Muscle layer of colon (tissue), 2 donors: ENCODE measurements around the gene MIDN.

Experiments
- H3K27ac ChIP-seq: one replicate; pipeline ENCODE4 v1.7.0; 2013; ENCODE audit warnings: low read depth, mild to moderate bottlenecking, low read length, moderate library complexity
- H3K27me3 ChIP-seq, 2 donors: one replicate each; pipeline ENCODE4 v1.7.0; 2013; ENCODE audit warnings: low read length in 2 of 2, mild to moderate bottlenecking in 2 of 2; ENCODE audit not compliant: insufficient read depth in 2 of 2, control insufficient read depth in 1 of 2
- H3K36me3 ChIP-seq: one replicate; pipeline ENCODE4 v1.7.0; 2013; ENCODE audit warnings: mild to moderate bottlenecking, low read length; ENCODE audit not compliant: insufficient read depth
- H3K4me1 ChIP-seq: one replicate; pipeline ENCODE4 v1.7.0; 2013; ENCODE audit warnings: mild to moderate bottlenecking, low read length; ENCODE audit not compliant: insufficient read depth
- H3K4me3 ChIP-seq, 2 donors: one replicate each; pipeline ENCODE4 v1.7.0; 2013; ENCODE audit warnings: low read length in 2 of 2, low read depth in 1 of 2, mild to moderate bottlenecking in 1 of 2, moderate library complexity in 1 of 2
- H3K9ac ChIP-seq: one replicate; pipeline ENCODE4 v1.7.0; 2013; ENCODE audit warnings: low read length
- H3K9me3 ChIP-seq: one replicate; pipeline ENCODE4 v1.7.0; 2013; ENCODE audit warnings: mild to moderate bottlenecking, low read length
- donor health status: abdominal sarcoma.
- donor health status: Adenocarcinoma of cecum.

The MIDN gene

GRCh38 chr19:1252821-1253513 is 4.6 kb downstream of the MIDN start:
- H3K4me1 ChIP-seq: peaks cover 20% of the 10 kb centered on the region

GRCh38 chr19:1253514-1254080 is 5.2 kb downstream of the MIDN start:
- Histone ChIP-seq H3K9me3 (no peaks in the 10 kb centered on the region), H3K27ac (peak overlapping the region; percentile 100), H3K9ac (peak overlapping the region; percentile 80), H3K4me1 (peaks cover 23% of the 10 kb centered on the region), H3K4me3 (peak overlapping the region; percentile 20 to 66), H3K27me3 (no peaks in the 10 kb centered on the region), H3K36me3 (peaks cover 39% of the 10 kb centered on the region)

More at GRCh38 chr19:1252821-1253513, 4.6 kb downstream of the MIDN start:
- Histone ChIP-seq H3K36me3 (peaks cover 34% of the 10 kb centered on the region), H3K9me3 (no peaks in the 10 kb centered on the region), H3K27ac (peak overlapping the region; percentile 100), H3K9ac (peak overlapping the region; percentile 80), H3K27me3 (no peaks in the 10 kb centered on the region), H3K4me3 (peak overlapping the region; percentile 43 to 75)

- H3K9me3 ChIP-seq: no peaks in the 10 kb centered on the region
- H3K27ac ChIP-seq: peak overlapping the region; percentile 100
- H3K27me3 ChIP-seq: no peaks in the 10 kb centered on the region
- peak overlapping the region; percentile 80 for H3K9ac ChIP-seq
- H3K36me3 ChIP-seq: peaks cover 39% of the 10 kb centered on the region
- H3K4me3 ChIP-seq: peak overlapping the region in 1 of 2 donors; percentile 66
- peaks cover 23% of the 10 kb centered on the region for H3K4me1 ChIP-seq
Measured at GRCh38 chr19:1254081-1254527, 5.7 kb downstream of the MIDN start.

GRCh38 chr19:1254530-1255185 is 6.3 kb downstream of the MIDN start:
- Histone ChIP-seq H3K36me3 (peaks cover 39% of the 10 kb centered on the region), H3K27ac (peak overlapping the region; percentile 100), H3K27me3 (no peaks in the 10 kb centered on the region), H3K4me3 (no peak overlapping the region), H3K9me3 (no peaks in the 10 kb centered on the region), H3K9ac (peak overlapping the region; percentile 33), H3K4me1 (peaks cover 24% of the 10 kb centered on the region)

- peaks cover 32% of the 10 kb centered on the region for H3K4me1 ChIP-seq
- H3K9ac ChIP-seq: no peak overlapping the region
- no peak overlapping the region for H3K4me3 ChIP-seq
- H3K27me3 ChIP-seq: no peaks in the 10 kb centered on the region
- peaks cover 39% of the 10 kb centered on the region for H3K36me3 ChIP-seq
- H3K9me3 ChIP-seq: no peaks in the 10 kb centered on the region
- peak overlapping the region; percentile 100 for H3K27ac ChIP-seq
Measured at GRCh38 chr19:1255186-1256161, 7.1 kb downstream of the MIDN start.

- H3K4me1 ChIP-seq: peaks cover 42% of the 10 kb centered on the region
Measured at GRCh38 chr19:1256646-1257474, 8.5 kb downstream of the MIDN start.

GRCh38 chr19:1257475-1258162 is 9.2 kb downstream of the MIDN start:
- Histone ChIP-seq H3K27ac (peak overlapping the region; percentile 90), H3K9me3 (no peaks in the 10 kb centered on the region), H3K27me3 (no peaks in the 10 kb centered on the region), H3K36me3 (peaks cover 39% of the 10 kb centered on the region), H3K9ac (no peak overlapping the region), H3K4me3 (no peak overlapping the region), H3K4me1 (peaks cover 49% of the 10 kb centered on the region)

More at GRCh38 chr19:1256646-1257474, 8.5 kb downstream of the MIDN start:
- H3K9ac ChIP-seq: no peak overlapping the region
- H3K36me3 ChIP-seq: peaks cover 39% of the 10 kb centered on the region
- no peaks in the 10 kb centered on the region for H3K27me3 ChIP-seq
- no peak overlapping the region for H3K27ac ChIP-seq
- H3K4me3 ChIP-seq: no peak overlapping the region
- H3K9me3 ChIP-seq: no peaks in the 10 kb centered on the region

GRCh38 chr19:1258163-1258492 is 9.7 kb downstream of the MIDN start:
- Histone ChIP-seq H3K36me3 (peaks cover 39% of the 10 kb centered on the region), H3K4me1 (peaks cover 51% of the 10 kb centered on the region), H3K9ac (no peak overlapping the region), H3K4me3 (no peak overlapping the region), H3K27me3 (no peaks in the 10 kb centered on the region), H3K27ac (peak overlapping the region; percentile 90), H3K9me3 (no peaks in the 10 kb centered on the region)

- no peak overlapping the region for H3K4me3 ChIP-seq
- H3K9ac ChIP-seq: no peak overlapping the region
- no peaks in the 10 kb centered on the region for H3K9me3 ChIP-seq
- H3K36me3 ChIP-seq: peaks cover 39% of the 10 kb centered on the region
- H3K4me1 ChIP-seq: peaks cover 47% of the 10 kb centered on the region
- no peaks in the 10 kb centered on the region for H3K27me3 ChIP-seq
- peak overlapping the region; percentile 90 for H3K27ac ChIP-seq
Measured at GRCh38 chr19:1258707-1259205, 10.4 kb downstream of the MIDN start.
